Cardiac fibroblast (primary cell): ENCODE results near the gene GARIN3.
A peak's percentile ranks its signal among the peaks of the same experiment; 100 is the strongest.

Experiments
- DNase-seq, 2 donors: peaks; one replicate each; pipeline versions ENCODE4 v3.0.0 to v3.0.0-alpha.2; 2010; ENCODE audit warnings: low read depth in 2 of 2
- H3K4me3 ChIP-seq, 2 donors: replicated peaks in 1 of 2; 1 replicate in 1 of 2; 2 replicates in 1 of 2; pipeline ENCODE4 v1.5.1; 2011; ENCODE audit warnings: low read depth in 2 of 2, low read length in 2 of 2, mild to moderate bottlenecking in 2 of 2, moderate library complexity in 1 of 2
- CTCF ChIP-seq: IDR thresholded peaks from one replicate; pipeline ENCODE4 v1.5.1; 2011; ENCODE audit warnings: low read depth, mild to moderate bottlenecking, low read length, inconsistent platforms

GARIN3 gene

GRCh38 chr5:157143127-157143971 lies 22.7 kb downstream of the GARIN3 start:
- no peak for TF ChIP-seq CTCF
- DNase-seq: peak; percentile 37 to 46
- H3K4me3 ChIP-seq: peak overlapping the region; percentile 91 to 98

GRCh38 chr5:157142317-157143126 lies 23.5 kb downstream of the GARIN3 start, which contains the start of gene MED7:
TSS of gene MED7 (minus strand) at chr5:157142865. CDS start at chr5:157139431, 3,434 bp downstream.
- peak; percentile 100 for DNase-seq
- peak within 1 kb of the TSS; percentile 91 to 98 for H3K4me3 ChIP-seq
- no peak for TF ChIP-seq CTCF

GRCh38 chr5:157137691-157138090 lies 28.4 kb downstream of the GARIN3 start:
- no peak overlapping the region for H3K4me3 ChIP-seq
- peak in 1 of 2 donors; percentile 26 for DNase-seq
- TF ChIP-seq CTCF: no peak

- no peak for DNase-seq
- no peak for TF ChIP-seq CTCF
- no peak overlapping the region for H3K4me3 ChIP-seq
Observed at GRCh38 chr5:157132281-157132612, 33.8 kb downstream of the GARIN3 start.

GRCh38 chr5:157130925-157131324 lies 35.1 kb downstream of the GARIN3 start:
- TF ChIP-seq CTCF: no peak
- H3K4me3 ChIP-seq: no peak overlapping the region
- DNase-seq: no peak

GRCh38 chr5:157121709-157122108 lies 44.4 kb downstream of the GARIN3 start:
- no peak overlapping the region for H3K4me3 ChIP-seq
- DNase-seq: no peak
- no peak for TF ChIP-seq CTCF
